GM12892 (cell line): Measurements from ENCODE around the gene LAMA2.

Experiments
- POLR2A ChIP-seq: IDR thresholded peaks from 2 replicates; pipeline ENCODE4 v1.6.1; 2011; ENCODE audit warnings: low read depth, low read length, control low read depth
- POLR2AphosphoS5 ChIP-seq: IDR thresholded peaks from 2 replicates; pipeline ENCODE4 v1.6.1; 2011; ENCODE audit warnings: low read depth, low read length, control low read depth
- TAF1 ChIP-seq: IDR thresholded peaks from 2 replicates; pipeline ENCODE4 v1.6.1; 2011; ENCODE audit warnings: low read depth, mild to moderate bottlenecking, control low read depth, low read length, borderline replicate concordance

DNA sequence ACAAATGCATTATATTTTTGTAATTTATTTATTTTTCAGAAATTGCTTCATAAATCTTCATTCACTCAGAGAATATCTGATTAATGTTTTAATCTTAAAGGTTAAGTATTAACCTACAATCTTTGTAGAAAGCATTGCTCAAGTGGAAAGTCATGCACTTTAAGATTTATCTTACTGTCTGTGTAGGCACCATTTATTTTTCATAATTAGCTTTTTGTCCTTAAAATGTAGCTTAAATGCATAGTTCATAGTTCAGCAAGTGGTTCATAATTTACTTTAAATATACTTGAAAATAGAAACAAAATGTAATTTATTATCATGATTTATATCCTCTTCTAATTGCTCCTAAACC is 397.3 kb downstream of the LAMA2 start:
- TF ChIP-seq POLR2AphosphoS5, result no peak
- TF ChIP-seq POLR2A, result no peak
- no peak for TF ChIP-seq TAF1
